GM19328 (cell line): ENCODE results near the gene GNG5.
"Not testable (repeated sequence)": the region's sequence is repeated elsewhere in the genome, so short reads cannot be mapped to it uniquely, and the experiment has no call there.

Source experiments
- ATAC-seq: cut with Tn5 transposase; IDR thresholded peaks from one replicate; pipeline ENCODE4 v1.9.1; 2021; ENCODE audit warnings: mild to moderate bottlenecking, moderate library complexity; ENCODE audit not compliant: unreplicated experiment

GNG5 gene

GRCh38 chr1:84489766-84490165 lies 16.6 kb downstream of the GNG5 start:
- no peak for ATAC-seq

- no peak for ATAC-seq
Measured at GRCh38 chr1:84488107-84488506, 18.3 kb downstream of the GNG5 start.

- no peak for ATAC-seq
Measured at GRCh38 chr1:84481317-84481716, 25.1 kb downstream of the GNG5 start.

- no peak for ATAC-seq
Measured at GRCh38 chr1:84480650-84481049, 25.7 kb downstream of the GNG5 start.

GRCh38 chr1:84479998-84480397 lies 26.4 kb downstream of the GNG5 start:
- no peak for ATAC-seq

GRCh38 chr1:84478876-84479868 lies 27.2 kb downstream of the GNG5 start, which contains the start of gene RPF1:
TSS of gene RPF1 (plus strand) at chr1:84479266. CDS start at chr1:84479282, 16 bp downstream.
- ATAC-seq, result peak; percentile 97

- no peak for ATAC-seq
Measured at GRCh38 chr1:84476225-84476624, 30.2 kb downstream of the GNG5 start.

GRCh38 chr1:84467298-84467697 lies 39.1 kb downstream of the GNG5 start:
- no peak for ATAC-seq

GRCh38 chr1:84462118-84462517 lies 44.3 kb downstream of the GNG5 start:
- ATAC-seq, result no peak

GRCh38 chr1:84452436-84452835 lies 53.9 kb downstream of the GNG5 start:
- no peak for ATAC-seq

- no peak for ATAC-seq
Measured at GRCh38 chr1:84450910-84451309, 55.5 kb downstream of the GNG5 start.

- ATAC-seq, result not testable (repeated sequence)
Measured at GRCh38 chr1:84448704-84449103, 57.7 kb downstream of the GNG5 start.
